ENCODE measurements around the gene ARHGAP22.

GRCh38 chr10:48636231-48636630, 31.4 kb upstream of the ARHGAP22 start:
- TF ChIP-seq POLR2AphosphoS5 (IDR thresholded peaks at IDR 0.05; ENCODE audit: low read depth, low read length) = no peak
- TF ChIP-seq, protein P1, sequence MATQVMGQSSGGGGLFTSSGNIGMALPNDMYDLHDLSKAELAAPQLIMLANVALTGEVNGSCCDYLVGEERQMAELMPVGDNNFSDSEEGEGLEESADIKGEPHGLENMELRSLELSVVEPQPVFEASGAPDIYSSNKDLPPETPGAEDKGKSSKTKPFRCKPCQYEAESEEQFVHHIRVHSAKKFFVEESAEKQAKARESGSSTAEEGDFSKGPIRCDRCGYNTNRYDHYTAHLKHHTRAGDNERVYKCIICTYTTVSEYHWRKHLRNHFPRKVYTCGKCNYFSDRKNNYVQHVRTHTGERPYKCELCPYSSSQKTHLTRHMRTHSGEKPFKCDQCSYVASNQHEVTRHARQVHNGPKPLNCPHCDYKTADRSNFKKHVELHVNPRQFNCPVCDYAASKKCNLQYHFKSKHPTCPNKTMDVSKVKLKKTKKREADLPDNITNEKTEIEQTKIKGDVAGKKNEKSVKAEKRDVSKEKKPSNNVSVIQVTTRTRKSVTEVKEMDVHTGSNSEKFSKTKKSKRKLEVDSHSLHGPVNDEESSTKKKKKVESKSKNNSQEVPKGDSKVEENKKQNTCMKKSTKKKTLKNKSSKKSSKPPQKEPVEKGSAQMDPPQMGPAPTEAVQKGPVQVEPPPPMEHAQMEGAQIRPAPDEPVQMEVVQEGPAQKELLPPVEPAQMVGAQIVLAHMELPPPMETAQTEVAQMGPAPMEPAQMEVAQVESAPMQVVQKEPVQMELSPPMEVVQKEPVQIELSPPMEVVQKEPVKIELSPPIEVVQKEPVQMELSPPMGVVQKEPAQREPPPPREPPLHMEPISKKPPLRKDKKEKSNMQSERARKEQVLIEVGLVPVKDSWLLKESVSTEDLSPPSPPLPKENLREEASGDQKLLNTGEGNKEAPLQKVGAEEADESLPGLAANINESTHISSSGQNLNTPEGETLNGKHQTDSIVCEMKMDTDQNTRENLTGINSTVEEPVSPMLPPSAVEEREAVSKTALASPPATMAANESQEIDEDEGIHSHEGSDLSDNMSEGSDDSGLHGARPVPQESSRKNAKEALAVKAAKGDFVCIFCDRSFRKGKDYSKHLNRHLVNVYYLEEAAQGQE (IDR thresholded peaks at IDR 0.05; ENCODE audit: insufficient read depth in 1 of 2, low read depth in 2 of 2, low read length in 2 of 2) = no peak
- TF ChIP-seq TAF1 (IDR thresholded peaks at IDR 0.05; ENCODE audit: borderline replicate concordance, insufficient read depth, low read length) = no peak
- TF ChIP-seq SIN3A (IDR thresholded peaks at IDR 0.05; ENCODE audit: borderline replicate concordance, insufficient read depth, low read length) = no peak

Measured in PFSK-1 (cell line).